Nasal cavity respiratory epithelium epithelial cell of viscerocranial mucosa (primary cell): ENCODE results near the gene RAB38. TPM values are rescaled to one million over a fixed set of nuclear protein-coding genes. Genes with fewer than 3 reads are reported as not detected.

ENCODE experiments used
- total RNA-seq: library from RNA; depleted of rRNA; stranded (reverse); fragments of >200 nt; gene quantifications from 2 replicates; pipeline ENCODE4 v1.2.3, GENCODE V29; 2014

The RAB38 gene
- total RNA-seq: 229 and 240 TPM in 2 replicates

GRCh38 chr11:88174709-88175568 is at the start of gene RAB38:
TSS of gene RAB38 (minus strand) at chr11:88175443. CDS start at chr11:88175384, 59 bp downstream.

Other genes starting within 250 kb of the RAB38 start
- 82.7 and 187 TPM in 2 replicates for gene CTSC, start 162.3 kb upstream of the RAB38 start, total RNA-seq